Loucy (cell line): ENCODE data around the gene CERS6.

ENCODE experiments used
- H2AFZ ChIP-seq: fragments of 200-600 bp; sonication (generic); 2 replicates; pipeline ENCODE4 v1.6.0; 2016; ENCODE audit warnings: antibody characterized with exemption, mild to moderate bottlenecking, low read length, moderate library complexity
- H3F3A ChIP-seq: fragments of 200-600 bp; 2 replicates; pipeline ENCODE4 v1.6.0; 2016; ENCODE audit warnings: antibody characterized with exemption, low read depth, mild to moderate bottlenecking
- H3K27me3 ChIP-seq: fragments of 200-600 bp; sonication (generic); 2 replicates; pipeline ENCODE4 v1.6.1; 2014; ENCODE audit warnings: low read length, mild to moderate bottlenecking; ENCODE audit not compliant: insufficient read depth, poor library complexity, severe bottlenecking
- H3K36me3 ChIP-seq: fragments of 200-600 bp; sonication (generic); 2 replicates; pipeline ENCODE4 v1.6.1; 2016; ENCODE audit warnings: low read length; ENCODE audit not compliant: insufficient read depth
- H3K4me1 ChIP-seq: fragments of 200-600 bp; sonication (generic); 2 replicates; pipeline ENCODE4 v1.5.1; 2014; ENCODE audit warnings: low read length, mild to moderate bottlenecking; ENCODE audit not compliant: insufficient read depth, poor library complexity, severe bottlenecking
- H3K4me2 ChIP-seq: fragments of 200-600 bp; sonication (generic); 2 replicates; pipeline ENCODE4 v1.6.0; 2014; ENCODE audit warnings: antibody characterized with exemption, low read length, low read depth, mild to moderate bottlenecking; ENCODE audit not compliant: poor library complexity, severe bottlenecking
- H3K4me3 ChIP-seq: fragments of 200-600 bp; sonication (generic); 2 replicates; pipeline ENCODE4 v1.5.1; 2014; ENCODE audit warnings: low read length, mild to moderate bottlenecking, mixed read lengths; ENCODE audit not compliant: poor library complexity, severe bottlenecking
- H3K79me2 ChIP-seq: fragments of 200-600 bp; sonication (generic); 2 replicates; pipeline ENCODE4 v1.6.1; 2014; ENCODE audit warnings: low read length; ENCODE audit not compliant: insufficient read depth
- H3K9ac ChIP-seq: fragments of 200-600 bp; sonication (generic); 2 replicates; pipeline ENCODE4 v1.6.0; 2014; ENCODE audit warnings: mild to moderate bottlenecking, low read depth, low read length, moderate library complexity; ENCODE audit not compliant: poor library complexity, severe bottlenecking
- H3K9me2 ChIP-seq: fragments of 200-600 bp; sonication (generic); replicated peaks from 2 replicates; pipeline ENCODE4 v1.6.1; 2016; ENCODE audit warnings: low read depth, low read length, mixed read lengths
- H3K9me3 ChIP-seq: fragments of 200-600 bp; sonication (generic); 2 replicates; pipeline ENCODE4 v1.6.1; 2014; ENCODE audit warnings: mild to moderate bottlenecking, antibody characterized with exemption, low read length, low read depth; ENCODE audit not compliant: insufficient read depth
- H4K20me1 ChIP-seq: fragments of 200-600 bp; sonication (generic); 2 replicates; pipeline ENCODE4 v1.6.0; 2014; ENCODE audit warnings: antibody characterized with exemption, low read length, mild to moderate bottlenecking; ENCODE audit not compliant: insufficient read depth, poor library complexity, severe bottlenecking
- CTCF ChIP-seq: fragments of 200-600 bp; sonication (generic); conservative IDR thresholded peaks from 2 replicates; pipeline ENCODE4 v1.5.1; 2014; ENCODE audit warnings: mild to moderate bottlenecking, antibody characterized with exemption, low read length
- EZH2phosphoT487 ChIP-seq: fragments of 200-600 bp; IDR thresholded peaks from 2 replicates; pipeline ENCODE4 v1.6.1; 2018; ENCODE audit warnings: antibody characterized with exemption, mild to moderate bottlenecking, moderate library complexity, borderline replicate concordance

CERS6 gene

GRCh38 chr2:168801471-168801870 is 345.4 kb downstream of the CERS6 start:
- Histone ChIP-seq H3K4me2 (no peak overlapping the region), H3K4me1 (no peaks in the 10 kb centered on the region), H3K4me3 (no peak overlapping the region), H2AFZ (no peak overlapping the region), H3K36me3 (no peaks in the 10 kb centered on the region), H3K79me2 (no peaks in the 10 kb centered on the region), H3K9me2 (no peaks in the 10 kb centered on the region), H3K9ac (no peak overlapping the region), H3K27me3 (no peaks in the 10 kb centered on the region), H4K20me1 (no peaks in the 10 kb centered on the region), H3K9me3 (no peaks in the 10 kb centered on the region), H3F3A (no peaks in the 10 kb centered on the region)
- no peak for TF ChIP-seq CTCF
- TF ChIP-seq EZH2phosphoT487 = no peak

GRCh38 chr2:168801961-168802858 is 346.1 kb downstream of the CERS6 start, which contains the start of gene NOSTRIN:
Gene NOSTRIN, plus strand, starts transcription at chr2:168802637. Its CDS starts 10 bp downstream, at chr2:168802647.
- Histone ChIP-seq H2AFZ (no peak within 1 kb of the TSS), H4K20me1 (no peaks in the 10 kb centered on the region), H3K79me2 (no peaks in the 10 kb centered on the region), H3K27me3 (no peaks in the 10 kb centered on the region), H3K4me1 (no peaks in the 10 kb centered on the region), H3K9me2 (no peaks in the 10 kb centered on the region), H3K9me3 (no peaks in the 10 kb centered on the region), H3K4me3 (no peak within 1 kb of the TSS), H3F3A (no peaks in the 10 kb centered on the region), H3K9ac (no peak within 1 kb of the TSS), H3K4me2 (no peak within 1 kb of the TSS), H3K36me3 (no peaks in the 10 kb centered on the region)
- TF ChIP-seq CTCF (no peak), EZH2phosphoT487 (no peak)

GRCh38 chr2:168802859-168803725 is 347.0 kb downstream of the CERS6 start:
- no peak overlapping the region for H2AFZ ChIP-seq
- H3F3A ChIP-seq = no peaks in the 10 kb centered on the region
- no peaks in the 10 kb centered on the region for H3K4me1 ChIP-seq
- H3K9me2 ChIP-seq = no peaks in the 10 kb centered on the region
- no peak overlapping the region for H3K4me3 ChIP-seq
- TF ChIP-seq CTCF = no peak
- no peak for TF ChIP-seq EZH2phosphoT487
- H3K79me2 ChIP-seq = no peaks in the 10 kb centered on the region
- no peaks in the 10 kb centered on the region for H3K9me3 ChIP-seq
- no peaks in the 10 kb centered on the region for H4K20me1 ChIP-seq
- H3K36me3 ChIP-seq = no peaks in the 10 kb centered on the region
- no peak overlapping the region for H3K9ac ChIP-seq
- H3K27me3 ChIP-seq = no peaks in the 10 kb centered on the region
- no peak overlapping the region for H3K4me2 ChIP-seq
